DND-41 (cell line): ENCODE data around the gene ANKFN1.

Experiments
- ATAC-seq: fragments of 200-7000 bp; cut with Tn5 transposase; 3 replicates; pipeline ENCODE4 v1.9.1; 2021; ENCODE audit warnings: low read depth; ENCODE audit not compliant: insufficient read depth
- DNase-seq: peaks from one replicate; pipeline ENCODE4 v3.0.0-alpha.2; 2020
- H2AFZ ChIP-seq: 2 replicates; pipeline ENCODE4 v1.6.0; 2012; ENCODE audit warnings: low read depth, low read length
- H3K27ac ChIP-seq: 2 replicates; pipeline ENCODE4 v1.5.1; 2012; ENCODE audit warnings: low read length, inconsistent platforms
- H3K27me3 ChIP-seq: fragments of 200-600 bp; sonication (generic); 2 replicates; pipeline ENCODE4 v1.6.0; 2012; ENCODE audit warnings: low read length, mild to moderate bottlenecking, inconsistent platforms; ENCODE audit not compliant: insufficient read depth, poor library complexity
- H3K36me3 ChIP-seq: 2 replicates; pipeline ENCODE4 v1.5.1; 2012; ENCODE audit warnings: low read length, inconsistent platforms; ENCODE audit not compliant: insufficient read depth
- H3K4me1 ChIP-seq: 2 replicates; pipeline ENCODE4 v1.5.1; 2012; ENCODE audit warnings: mild to moderate bottlenecking, low read length; ENCODE audit not compliant: insufficient read depth
- H3K4me2 ChIP-seq: 2 replicates; pipeline ENCODE4 v1.6.0; 2012; ENCODE audit warnings: mild to moderate bottlenecking, moderate library complexity, low read length, inconsistent platforms; ENCODE audit not compliant: insufficient read depth
- H3K4me3 ChIP-seq, 2 experiments: fragments of 200-600 bp in 1 of 2; shearing (Covaris generic) in 1 of 2; 2 replicates each; pipeline ENCODE4 v1.5.1; 2012 to 2016; ENCODE audit warnings: inconsistent platforms in 2 of 2, low read length in 2 of 2, mild to moderate bottlenecking in 2 of 2, low read depth in 1 of 2, moderate library complexity in 1 of 2
- H3K79me2 ChIP-seq: 2 replicates; pipeline ENCODE4 v1.6.0; 2012; ENCODE audit warnings: low read length, inconsistent platforms; ENCODE audit not compliant: insufficient read depth
- H3K9ac ChIP-seq: 2 replicates; pipeline ENCODE4 v1.6.0; 2012; ENCODE audit warnings: low read depth, mild to moderate bottlenecking, inconsistent platforms, low read length, moderate library complexity
- H3K9me3 ChIP-seq: 2 replicates; pipeline ENCODE4 v1.5.1; 2012; ENCODE audit warnings: low read length, moderate library complexity, mild to moderate bottlenecking, inconsistent platforms; ENCODE audit not compliant: insufficient read depth, severe bottlenecking
- H4K20me1 ChIP-seq: 2 replicates; pipeline ENCODE4 v1.6.0; 2012; ENCODE audit warnings: low read length; ENCODE audit not compliant: insufficient read depth
- EZH2 ChIP-seq: IDR thresholded peaks from 3 replicates; pipeline ENCODE4 v1.6.1; 2012; ENCODE audit warnings: borderline replicate concordance, low read depth, mild to moderate bottlenecking, moderate library complexity, low read length, inconsistent platforms; ENCODE audit not compliant: severe bottlenecking
- TF ChIP-seq, protein P1 (sequence below): IDR thresholded peaks from 2 replicates; pipeline ENCODE4 v1.5.1; 2012; ENCODE audit warnings: borderline replicate concordance, low read length, moderate library complexity, mild to moderate bottlenecking; ENCODE audit not compliant: poor library complexity, severe bottlenecking; ENCODE audit errors: extremely low read depth

Gene ANKFN1

DNA sequence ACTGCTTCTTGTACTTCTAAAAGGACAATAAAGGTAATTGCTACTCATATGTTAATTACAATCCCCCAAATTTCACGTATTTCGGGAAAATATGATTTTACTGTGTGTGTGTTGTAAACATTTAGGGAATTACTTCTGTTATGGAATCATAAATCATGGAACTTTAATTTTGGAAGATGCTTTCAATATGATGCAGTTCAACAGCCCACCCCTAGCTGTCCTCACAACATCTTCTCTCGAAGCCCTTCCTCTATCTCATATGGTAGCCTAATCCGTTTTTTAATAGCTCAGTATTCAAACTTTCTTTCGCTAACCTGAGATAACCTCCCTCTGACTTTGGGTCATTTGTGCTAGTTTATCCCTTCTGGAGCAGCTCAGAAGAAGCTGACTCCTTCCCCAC lies 78.4 kb downstream of the ANKFN1 start:
- ATAC-seq: 0 out of 3 replicates have a peak, but pooled peaks have one; percentile 47
- no peaks in the 10 kb centered on the region for H3K36me3 ChIP-seq
- H3K4me3 ChIP-seq: no peak overlapping the region
- no peaks in the 10 kb centered on the region for H3K9me3 ChIP-seq
- H3K79me2 ChIP-seq: no peaks in the 10 kb centered on the region
- H2AFZ ChIP-seq: peak overlapping the region; percentile 45; the same call in 1 of the 2 replicates
- peak overlapping the region; percentile 62 for H3K27ac ChIP-seq
- no peaks in the 10 kb centered on the region for H4K20me1 ChIP-seq
- H3K9ac ChIP-seq: no peak overlapping the region
- no peaks in the 10 kb centered on the region for H3K27me3 ChIP-seq
- no peak for DNase-seq
- no peak overlapping the region for H3K4me2 ChIP-seq
- TF ChIP-seq, protein P1, sequence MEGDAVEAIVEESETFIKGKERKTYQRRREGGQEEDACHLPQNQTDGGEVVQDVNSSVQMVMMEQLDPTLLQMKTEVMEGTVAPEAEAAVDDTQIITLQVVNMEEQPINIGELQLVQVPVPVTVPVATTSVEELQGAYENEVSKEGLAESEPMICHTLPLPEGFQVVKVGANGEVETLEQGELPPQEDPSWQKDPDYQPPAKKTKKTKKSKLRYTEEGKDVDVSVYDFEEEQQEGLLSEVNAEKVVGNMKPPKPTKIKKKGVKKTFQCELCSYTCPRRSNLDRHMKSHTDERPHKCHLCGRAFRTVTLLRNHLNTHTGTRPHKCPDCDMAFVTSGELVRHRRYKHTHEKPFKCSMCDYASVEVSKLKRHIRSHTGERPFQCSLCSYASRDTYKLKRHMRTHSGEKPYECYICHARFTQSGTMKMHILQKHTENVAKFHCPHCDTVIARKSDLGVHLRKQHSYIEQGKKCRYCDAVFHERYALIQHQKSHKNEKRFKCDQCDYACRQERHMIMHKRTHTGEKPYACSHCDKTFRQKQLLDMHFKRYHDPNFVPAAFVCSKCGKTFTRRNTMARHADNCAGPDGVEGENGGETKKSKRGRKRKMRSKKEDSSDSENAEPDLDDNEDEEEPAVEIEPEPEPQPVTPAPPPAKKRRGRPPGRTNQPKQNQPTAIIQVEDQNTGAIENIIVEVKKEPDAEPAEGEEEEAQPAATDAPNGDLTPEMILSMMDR: peak; percentile 47
- no peak for TF ChIP-seq EZH2
- peaks cover 19% of the 10 kb centered on the region for H3K4me1 ChIP-seq

- no peak overlapping the region for H3K9ac ChIP-seq
- H2AFZ ChIP-seq: no peak overlapping the region
- TF ChIP-seq EZH2: no peak
- TF ChIP-seq, protein P1: no peak
- H3K27me3 ChIP-seq: no peaks in the 10 kb centered on the region
- no peaks in the 10 kb centered on the region for H3K36me3 ChIP-seq
- H3K4me3 ChIP-seq: no peak overlapping the region
- H3K4me1 ChIP-seq: no peaks in the 10 kb centered on the region
- no peaks in the 10 kb centered on the region for H3K79me2 ChIP-seq
- ATAC-seq (no peak), DNase-seq (no peak)
- H3K27ac ChIP-seq: no peak overlapping the region
- no peak overlapping the region for H3K4me2 ChIP-seq
- H3K9me3 ChIP-seq: no peaks in the 10 kb centered on the region
- no peaks in the 10 kb centered on the region for H4K20me1 ChIP-seq
These were observed 91.1 kb downstream of the ANKFN1 start for GRCh38 chr17:56244268-56244890.

- no peaks in the 10 kb centered on the region for H3K27me3 ChIP-seq
- H3K27ac ChIP-seq: no peak overlapping the region
- DNase-seq (no peak), ATAC-seq (no peak)
- H3K36me3 ChIP-seq: no peaks in the 10 kb centered on the region
- H2AFZ ChIP-seq: no peak overlapping the region
- H3K4me2 ChIP-seq: no peak overlapping the region
- no peaks in the 10 kb centered on the region for H3K4me1 ChIP-seq
- H3K9ac ChIP-seq: no peak overlapping the region
- H3K4me3 ChIP-seq: no peak overlapping the region
- no peaks in the 10 kb centered on the region for H3K9me3 ChIP-seq
- no peak for TF ChIP-seq EZH2
- TF ChIP-seq, protein P1: no peak
- H4K20me1 ChIP-seq: no peaks in the 10 kb centered on the region
- no peaks in the 10 kb centered on the region for H3K79me2 ChIP-seq
These were observed 94.5 kb downstream of the ANKFN1 start for GRCh38 chr17:56247816-56248215.
